ENCODE measurements around the gene SMARCB1. TPM values are rescaled to one million over a fixed set of nuclear protein-coding genes. Genes with fewer than 3 reads are reported as not detected.

The SMARCB1 gene
- total RNA-seq, 1 experiment from 2014 or later = 136 TPM

DNA sequence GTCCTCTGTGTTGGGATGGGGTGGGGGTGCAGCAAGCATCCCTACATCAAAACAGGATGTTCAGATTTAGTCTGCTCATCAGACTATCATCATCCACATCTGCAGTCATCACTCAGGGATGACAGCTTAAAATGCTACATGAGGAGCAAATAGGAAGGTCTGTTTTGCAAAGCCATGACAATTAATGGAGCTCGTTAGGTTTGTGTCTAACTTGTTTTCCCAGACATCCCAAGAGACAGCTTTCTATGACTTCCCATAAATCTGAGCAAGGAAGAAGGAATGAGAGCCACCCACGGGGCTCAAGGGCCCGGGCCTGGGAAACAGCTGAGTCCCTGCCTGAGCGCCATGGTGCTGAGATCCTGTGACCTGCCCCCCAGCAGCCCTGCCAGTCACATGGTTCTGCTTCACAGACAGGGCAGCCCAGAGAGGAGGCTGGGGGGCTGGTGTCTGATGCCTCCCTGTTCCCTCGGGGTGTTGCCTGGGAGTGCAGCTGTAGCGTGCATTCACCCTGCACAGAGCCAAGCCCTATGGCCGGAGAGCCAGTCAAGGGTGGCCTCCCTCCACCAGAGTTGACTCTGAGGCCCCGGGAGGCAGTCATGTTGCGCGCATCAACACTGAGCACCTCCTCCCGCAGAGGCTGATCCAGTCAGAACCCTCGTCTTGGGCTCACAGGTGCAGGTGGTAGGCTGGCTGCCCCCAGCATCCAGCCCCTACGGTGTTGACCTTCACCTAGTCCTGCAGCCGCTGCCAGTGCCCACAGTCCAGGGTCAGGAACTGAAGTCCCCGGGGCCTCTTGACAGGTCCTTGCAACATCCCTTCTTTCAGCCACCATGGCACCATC is 40.0 kb downstream of the SMARCB1 start:
- Mint-ChIP-seq H3K27me3 (ENCODE audit: low read depth) (no peaks in the 10 kb centered on the region), H3K4me1 (peaks cover 9 to 11% of the 10 kb centered on the region in 2 experiments; a peak in 2 of 4 replicates), H3K9me3 (no peaks in the 10 kb centered on the region), H3K36me3 (ENCODE audit: insufficient read depth in 1 of 3, low read depth in 3 of 3) (peaks cover 44 to 87% (median 84%) of the 10 kb centered on the region in 3 experiments), H3K4me3 (no peak overlapping the region), H3K27ac (peak overlapping the region in 2 of 3 experiments; percentile 87 to 96; a peak in 4 of 7 replicates)
- Histone ChIP-seq H3K4me1 (ENCODE audit: insufficient read depth, low read length) (no peaks in the 10 kb centered on the region), H4K8ac (replicated peaks; ENCODE audit: insufficient read length, low read depth, low read length) (no peak overlapping the region), H2AK5ac (ENCODE audit: insufficient read length, low read length) (no peak overlapping the region), H4K20me1 (ENCODE audit: control insufficient read depth, insufficient read depth, insufficient read length) (no peaks in the 10 kb centered on the region), H3K4me2 (ENCODE audit: insufficient read depth, insufficient read length, low read length) (no peak overlapping the region), H3K23me2 (ENCODE audit: insufficient read length, low read depth, low read length, poor library complexity, severe bottlenecking) (no peaks in the 10 kb centered on the region), H3K27ac (ENCODE audit: insufficient read length, low read depth, low read length) (no peak overlapping the region), H2AFZ (ENCODE audit: low read length) (no peak overlapping the region), H3K4ac (ENCODE audit: low read depth, low read length) (no peak overlapping the region), H2BK120ac (ENCODE audit: low read depth, low read length, poor library complexity, severe bottlenecking) (no peak overlapping the region), H3K56ac (ENCODE audit: insufficient read length, low read depth, low read length) (no peak overlapping the region), H2BK5ac (ENCODE audit: insufficient read length, low read length) (no peak overlapping the region), H3K27me3 (ENCODE audit: insufficient read depth, low read length) (no peaks in the 10 kb centered on the region), H3K79me1 (ENCODE audit: insufficient read depth, low read depth, low read length, poor library complexity, severe bottlenecking) (no peaks in the 10 kb centered on the region), H4K91ac (ENCODE audit: insufficient read length, low read depth, low read length) (no peak overlapping the region), H3K18ac (ENCODE audit: insufficient read length, low read depth, low read length) (no peak overlapping the region), H3K9ac (ENCODE audit: extremely low read depth, insufficient read length, low read length) (no peak overlapping the region), H3K9me3 (ENCODE audit: control insufficient read depth, low read depth, low read length) (no peaks in the 10 kb centered on the region), H2BK20ac (ENCODE audit: low read depth, low read length, poor library complexity, severe bottlenecking) (no peak overlapping the region), H2BK12ac (ENCODE audit: insufficient read length, low read depth, low read length) (no peak overlapping the region), H3K79me2 (ENCODE audit: insufficient read depth, low read length) (no peaks in the 10 kb centered on the region), H4K5ac (ENCODE audit: insufficient read length, low read depth, low read length) (no peak overlapping the region), H3T11ph (ENCODE audit: low read length) (no peak overlapping the region), H3K14ac (ENCODE audit: insufficient read depth, low read length) (no peak overlapping the region), H3K23ac (ENCODE audit: insufficient read length, low read depth, low read length) (no peak overlapping the region), H2BK15ac (ENCODE audit: low read depth, low read length) (no peak overlapping the region)
- TF ChIP-seq, protein P1, sequence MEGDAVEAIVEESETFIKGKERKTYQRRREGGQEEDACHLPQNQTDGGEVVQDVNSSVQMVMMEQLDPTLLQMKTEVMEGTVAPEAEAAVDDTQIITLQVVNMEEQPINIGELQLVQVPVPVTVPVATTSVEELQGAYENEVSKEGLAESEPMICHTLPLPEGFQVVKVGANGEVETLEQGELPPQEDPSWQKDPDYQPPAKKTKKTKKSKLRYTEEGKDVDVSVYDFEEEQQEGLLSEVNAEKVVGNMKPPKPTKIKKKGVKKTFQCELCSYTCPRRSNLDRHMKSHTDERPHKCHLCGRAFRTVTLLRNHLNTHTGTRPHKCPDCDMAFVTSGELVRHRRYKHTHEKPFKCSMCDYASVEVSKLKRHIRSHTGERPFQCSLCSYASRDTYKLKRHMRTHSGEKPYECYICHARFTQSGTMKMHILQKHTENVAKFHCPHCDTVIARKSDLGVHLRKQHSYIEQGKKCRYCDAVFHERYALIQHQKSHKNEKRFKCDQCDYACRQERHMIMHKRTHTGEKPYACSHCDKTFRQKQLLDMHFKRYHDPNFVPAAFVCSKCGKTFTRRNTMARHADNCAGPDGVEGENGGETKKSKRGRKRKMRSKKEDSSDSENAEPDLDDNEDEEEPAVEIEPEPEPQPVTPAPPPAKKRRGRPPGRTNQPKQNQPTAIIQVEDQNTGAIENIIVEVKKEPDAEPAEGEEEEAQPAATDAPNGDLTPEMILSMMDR (conservative IDR thresholded peaks at IDR 0.05) = no peak
- DNase-seq = no peak
- WGBS (ENCODE audit: extremely low coverage, insufficient read length, low lambda C conversion rate) = no CpG with 5 or more reads among the region's 15 CpGs
